Glutamatergic neuron (in vitro differentiated cells): ENCODE results near the gene HMGXB3. TPM values are rescaled to one million over a fixed set of nuclear protein-coding genes. Genes with fewer than 3 reads are reported as not detected.

Source experiments
- DNase-seq: peaks from one replicate; pipeline ENCODE4 v3.0.0; 2022
- H3K27ac Mint-ChIP-seq: one replicate; pipeline ENCODE4 v1.8.0; 2020; ENCODE audit warnings: mild to moderate bottlenecking, mixed read lengths, inconsistent platforms; ENCODE audit not compliant: unreplicated experiment
- H3K27me3 Mint-ChIP-seq: one replicate; pipeline ENCODE4 v1.8.0; 2020; ENCODE audit warnings: mild to moderate bottlenecking, moderate library complexity, mixed read lengths, inconsistent platforms; ENCODE audit not compliant: unreplicated experiment
- H3K36me3 Mint-ChIP-seq: one replicate; pipeline ENCODE4 v1.8.0; 2020; ENCODE audit warnings: mild to moderate bottlenecking, mixed read lengths, inconsistent platforms; ENCODE audit not compliant: unreplicated experiment
- H3K4me1 Mint-ChIP-seq: one replicate; pipeline ENCODE4 v1.8.0; 2020; ENCODE audit warnings: mild to moderate bottlenecking, low read depth, mixed read lengths, inconsistent platforms; ENCODE audit not compliant: unreplicated experiment
- H3K4me3 Mint-ChIP-seq: one replicate; pipeline ENCODE4 v1.8.0; 2020; ENCODE audit warnings: mild to moderate bottlenecking, mixed read lengths, inconsistent platforms; ENCODE audit not compliant: unreplicated experiment
- H3K9me3 Mint-ChIP-seq: one replicate; pipeline ENCODE4 v1.8.0; 2020; ENCODE audit warnings: mild to moderate bottlenecking, moderate library complexity, mixed read lengths, inconsistent platforms; ENCODE audit not compliant: unreplicated experiment
- total RNA-seq: library from RNA; stranded (reverse); fragmentation: NEBNext Ultra II Directional; extraction: Animal tissue kit (Norgen Biotek cat#: 25700); gene quantifications from one replicate; pipeline ENCODE4 v1.2.1, GENCODE V29; 2021; ENCODE audit not compliant: unreplicated experiment
- TF ChIP-seq, protein P1 (sequence below): fragments of 200-600 bp; sonication (generic); IDR thresholded peaks from one replicate; pipeline ENCODE4 v1.5.0; 2021; ENCODE audit not compliant: partially characterized antibody, unreplicated experiment

HMGXB3 gene
- total RNA-seq, 1 donor from 2014 or later: 48.6 TPM

DNA sequence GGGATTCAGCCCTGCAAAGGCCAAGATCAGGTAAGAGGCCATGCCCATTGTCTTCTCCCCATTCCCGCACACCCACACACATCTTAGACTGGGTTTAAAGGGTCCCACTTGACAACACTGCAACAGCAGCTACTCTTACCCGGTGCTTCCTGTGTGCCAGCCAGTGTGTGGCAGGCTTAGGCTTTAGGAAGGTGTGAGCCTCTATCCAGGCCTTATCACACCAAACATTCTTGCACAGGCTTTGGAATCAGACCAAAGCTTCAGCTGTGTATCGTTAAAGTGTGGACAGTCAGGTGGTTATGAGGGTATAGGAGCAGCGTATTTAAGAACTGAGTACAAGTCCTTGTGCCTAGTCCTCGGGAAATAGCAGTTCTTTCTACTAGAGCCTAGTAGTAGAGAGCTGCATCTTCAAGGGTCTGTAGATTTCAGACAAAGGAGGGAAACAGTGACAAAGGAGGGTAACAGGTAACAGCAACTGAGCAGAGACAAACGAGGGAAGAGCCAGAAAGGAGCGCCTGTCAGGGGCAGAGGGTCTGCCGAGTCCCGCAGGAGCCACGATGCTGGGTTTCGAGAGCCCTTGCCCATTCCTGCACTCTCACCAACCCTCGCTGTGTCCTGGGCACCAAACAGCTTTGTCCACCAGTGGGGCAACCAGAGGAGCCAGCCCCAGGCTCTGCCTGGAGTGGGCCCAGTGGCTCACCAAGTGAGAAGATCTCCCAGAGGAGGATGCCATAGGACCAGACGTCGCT lies 55.0 kb downstream of the HMGXB3 start:
- no peaks in the 10 kb centered on the region for H3K36me3 Mint-ChIP-seq
- no peaks in the 10 kb centered on the region for H3K9me3 Mint-ChIP-seq
- DNase-seq: no peak
- TF ChIP-seq, protein P1, sequence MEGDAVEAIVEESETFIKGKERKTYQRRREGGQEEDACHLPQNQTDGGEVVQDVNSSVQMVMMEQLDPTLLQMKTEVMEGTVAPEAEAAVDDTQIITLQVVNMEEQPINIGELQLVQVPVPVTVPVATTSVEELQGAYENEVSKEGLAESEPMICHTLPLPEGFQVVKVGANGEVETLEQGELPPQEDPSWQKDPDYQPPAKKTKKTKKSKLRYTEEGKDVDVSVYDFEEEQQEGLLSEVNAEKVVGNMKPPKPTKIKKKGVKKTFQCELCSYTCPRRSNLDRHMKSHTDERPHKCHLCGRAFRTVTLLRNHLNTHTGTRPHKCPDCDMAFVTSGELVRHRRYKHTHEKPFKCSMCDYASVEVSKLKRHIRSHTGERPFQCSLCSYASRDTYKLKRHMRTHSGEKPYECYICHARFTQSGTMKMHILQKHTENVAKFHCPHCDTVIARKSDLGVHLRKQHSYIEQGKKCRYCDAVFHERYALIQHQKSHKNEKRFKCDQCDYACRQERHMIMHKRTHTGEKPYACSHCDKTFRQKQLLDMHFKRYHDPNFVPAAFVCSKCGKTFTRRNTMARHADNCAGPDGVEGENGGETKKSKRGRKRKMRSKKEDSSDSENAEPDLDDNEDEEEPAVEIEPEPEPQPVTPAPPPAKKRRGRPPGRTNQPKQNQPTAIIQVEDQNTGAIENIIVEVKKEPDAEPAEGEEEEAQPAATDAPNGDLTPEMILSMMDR: no peak
- no peak overlapping the region for H3K27ac Mint-ChIP-seq
- H3K4me1 Mint-ChIP-seq: no peaks in the 10 kb centered on the region
- H3K27me3 Mint-ChIP-seq: peaks cover 2% of the 10 kb centered on the region
- no peak overlapping the region for H3K4me3 Mint-ChIP-seq

DNA sequence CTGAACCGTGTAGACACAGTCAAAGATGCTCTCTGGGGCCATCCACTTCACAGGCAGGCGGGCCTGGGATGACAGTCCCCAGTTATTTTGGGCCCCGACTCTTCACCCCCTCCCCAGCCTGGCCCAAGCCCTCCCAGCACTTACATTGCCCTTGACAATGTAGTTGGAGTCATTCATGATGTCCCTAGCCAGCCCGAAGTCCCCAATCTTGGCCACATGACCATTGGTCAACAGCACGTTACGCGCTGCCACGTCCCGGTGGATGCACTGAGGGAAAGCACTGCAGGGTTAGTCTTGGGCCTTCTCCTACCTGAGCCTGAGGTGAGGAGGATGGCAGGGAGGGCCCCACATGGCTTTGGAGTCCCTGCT lies 55.5 kb downstream of the HMGXB3 start:
- H3K4me1 Mint-ChIP-seq: no peaks in the 10 kb centered on the region
- peaks cover 2% of the 10 kb centered on the region for H3K27me3 Mint-ChIP-seq
- no peak overlapping the region for H3K27ac Mint-ChIP-seq
- no peak for DNase-seq
- H3K36me3 Mint-ChIP-seq: no peaks in the 10 kb centered on the region
- no peaks in the 10 kb centered on the region for H3K9me3 Mint-ChIP-seq
- TF ChIP-seq, protein P1: no peak
- no peak overlapping the region for H3K4me3 Mint-ChIP-seq

DNA sequence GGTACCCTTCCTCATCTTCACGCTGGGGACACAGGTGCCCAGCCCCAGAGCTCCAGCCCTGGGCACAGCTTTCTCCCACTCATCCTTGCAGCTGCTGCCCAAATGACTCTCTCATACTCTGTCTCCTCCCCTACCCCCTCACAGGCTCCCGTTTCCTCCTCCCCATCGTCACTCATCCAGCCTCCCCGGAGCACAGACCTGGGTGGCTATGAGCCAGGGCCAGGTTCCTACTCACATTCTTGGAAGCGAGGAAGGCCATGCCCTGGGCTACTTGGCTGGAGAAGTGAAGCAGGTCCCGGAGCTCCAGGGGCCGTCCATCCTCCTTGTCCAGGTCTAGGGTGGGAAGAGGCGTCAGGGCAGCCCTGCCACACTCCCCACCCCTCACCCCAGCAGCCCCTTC lies 56.5 kb downstream of the HMGXB3 start:
- DNase-seq: no peak
- TF ChIP-seq, protein P1: no peak
- Mint-ChIP-seq H3K4me3 (no peak overlapping the region), H3K9me3 (no peaks in the 10 kb centered on the region), H3K4me1 (no peaks in the 10 kb centered on the region), H3K27ac (no peak overlapping the region), H3K27me3 (peaks cover 2% of the 10 kb centered on the region), H3K36me3 (no peaks in the 10 kb centered on the region)

DNA sequence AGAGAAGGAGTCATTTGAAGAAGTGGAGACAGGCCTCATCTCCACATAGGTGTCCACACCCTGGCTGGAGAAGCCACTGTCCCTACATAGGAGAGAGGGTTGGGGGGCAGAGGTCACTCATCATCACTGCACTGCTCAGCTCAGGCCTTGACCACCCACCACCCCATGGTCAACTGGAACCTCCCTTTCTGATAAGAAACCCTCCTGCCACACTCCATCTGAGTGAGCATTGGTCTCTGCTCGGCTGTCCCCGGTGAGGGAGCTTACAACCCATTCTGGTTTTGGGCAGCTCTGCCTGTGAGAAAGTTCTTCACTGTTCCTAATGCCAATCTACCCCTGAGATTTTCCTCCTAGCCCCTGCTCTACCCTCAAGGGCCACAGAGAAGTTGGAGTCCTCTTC lies 57.0 kb downstream of the HMGXB3 start:
- Mint-ChIP-seq H3K27ac (no peak overlapping the region), H3K4me1 (no peaks in the 10 kb centered on the region), H3K27me3 (peaks cover 2% of the 10 kb centered on the region), H3K9me3 (peaks cover under 1% of the 10 kb centered on the region), H3K36me3 (no peaks in the 10 kb centered on the region), H3K4me3 (no peak overlapping the region)
- TF ChIP-seq, protein P1: no peak
- DNase-seq: no peak

DNA sequence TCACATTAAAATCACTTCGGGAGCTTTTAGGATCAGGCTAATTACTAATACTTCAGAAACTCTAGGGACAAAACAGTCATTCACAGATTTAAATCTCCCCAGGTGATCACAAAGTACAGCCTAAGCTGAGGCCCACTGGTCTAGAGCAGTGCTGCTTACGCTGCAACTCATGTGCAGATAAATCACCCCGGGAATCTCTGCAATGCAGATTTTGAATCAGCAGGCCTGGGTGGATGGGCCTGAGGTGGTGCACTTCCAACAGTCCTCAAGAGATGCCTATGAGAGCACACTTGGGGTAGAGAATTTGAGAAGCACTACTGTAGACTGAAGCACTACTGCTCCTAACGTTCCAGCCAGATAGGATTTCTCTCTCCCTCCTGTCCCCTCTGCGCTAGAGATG lies 57.5 kb downstream of the HMGXB3 start:
- Mint-ChIP-seq H3K4me3 (no peak overlapping the region), H3K36me3 (no peaks in the 10 kb centered on the region), H3K4me1 (no peaks in the 10 kb centered on the region), H3K9me3 (peaks cover 1% of the 10 kb centered on the region), H3K27ac (no peak overlapping the region), H3K27me3 (peaks cover 2% of the 10 kb centered on the region)
- TF ChIP-seq, protein P1: no peak
- no peak for DNase-seq
